K562 (cell line): Measurements from ENCODE around the gene IRAK2. TPM values are rescaled to one million over a fixed set of nuclear protein-coding genes. Genes with fewer than 3 reads are reported as not detected.

ENCODE experiments used
- ARID1B ChIP-seq: fragments of 450-650 bp; IDR thresholded peaks from 2 replicates; pipeline ENCODE4 v1.6.1; 2016; ENCODE audit warnings: antibody characterized with exemption, mild to moderate bottlenecking, inconsistent platforms
- ATF1 ChIP-seq, 2 experiments: fragments of 450-650 bp in 1 of 2; IDR thresholded peaks; 2 replicates each; pipeline ENCODE4 v1.6.1; 2016; ENCODE audit warnings: missing compliant biosample characterization in 1 of 2, missing genetic modification characterization in 1 of 2
- CXXC5 ChIP-seq: fragments of 250-450 bp; sonication (Bioruptor Pico); IDR thresholded peaks from 2 replicates; pipeline ENCODE4 v1.8.0; 2022; ENCODE audit warnings: inconsistent platforms, mild to moderate bottlenecking, moderate library complexity
- GMEB1 ChIP-seq: fragments of 250-450 bp; sonication (Bioruptor Pico); IDR thresholded peaks from 2 replicates; pipeline ENCODE4 v1.4.0; 2020; ENCODE audit warnings: mild to moderate bottlenecking
- GTF2B ChIP-seq: IDR thresholded peaks from 2 replicates; pipeline ENCODE4 v1.6.1; 2011; ENCODE audit not compliant: insufficient read length; ENCODE audit errors: extremely low read depth
- JUNB ChIP-seq: fragments of 450-650 bp; formaldehyde crosslinking; conservative IDR thresholded peaks from 2 replicates; pipeline ENCODE4 v1.4.0; 2020; ENCODE audit warnings: mild to moderate bottlenecking
- NBN ChIP-seq: fragments of 450-650 bp; IDR thresholded peaks from 2 replicates; pipeline ENCODE4 v1.6.1; 2016; ENCODE audit warnings: low read depth, mild to moderate bottlenecking
- NFATC3 ChIP-seq: fragments of 450-650 bp; IDR thresholded peaks from 2 replicates; pipeline ENCODE4 v1.6.1; 2017; ENCODE audit warnings: mild to moderate bottlenecking
- SNAPC5 ChIP-seq: fragments of 250-450 bp; sonication (Bioruptor Pico); IDR thresholded peaks from 2 replicates; pipeline ENCODE4 v1.8.0; 2021; ENCODE audit warnings: moderate library complexity, mild to moderate bottlenecking, inconsistent platforms
- SREBF2 ChIP-seq: sonication (generic); formaldehyde crosslinking; IDR thresholded peaks from 2 replicates; pipeline ENCODE4 v1.4.0; 2020; ENCODE audit warnings: mild to moderate bottlenecking, missing genetic modification reagents
- VEZF1 ChIP-seq: fragments of 200-800 bp; sonication (Bioruptor generic); IDR thresholded peaks from 2 replicates; pipeline ENCODE4 v1.6.1; 2017; ENCODE audit warnings: missing genetic modification characterization, missing compliant biosample characterization
- ZNF124 ChIP-seq: sonication (generic); formaldehyde crosslinking; IDR thresholded peaks from 2 replicates; pipeline ENCODE4 v1.8.1; 2022; ENCODE audit warnings: missing genetic modification reagents
- ZNF592 ChIP-seq: fragments of 450-650 bp; IDR thresholded peaks from 2 replicates; pipeline ENCODE4 v1.6.1; 2017; ENCODE audit warnings: antibody characterized with exemption, mild to moderate bottlenecking
- polyA plus RNA-seq, 8 experiments: library from polyadenylated mRNA; depleted of rRNA in 4 of 8; stranded (reverse) in 5 of 8; unstranded in 3 of 8; fragments of >200 nt; fragmentation: Nextera tagmentation in 2 of 8; fragmentation: Illumina TruSeq in 1 of 8; extraction: Ambion mirVana in 2 of 8; extraction: Trizol in 1 of 8; gene quantifications; 2 replicates each; pipeline versions ENCODE4 v1.2.1 to v1.2.3, GENCODE V29; 2011 to 2014; ENCODE audit warnings: inconsistent platforms in 1 of 8, missing spikeins in 1 of 8
- total RNA-seq, 7 experiments: library from RNA; depleted of rRNA in 6 of 7; stranded (reverse); fragments of >200 nt in 6 of 7; fragmentation: Illumina TruSeq in 2 of 7; extraction: Trizol in 2 of 7; gene quantifications; 2 replicates each; pipeline versions ENCODE4 v1.2.1 to v1.2.3, GENCODE V29; 2011 to 2021; ENCODE audit warnings: low replicate concordance in 1 of 7

The IRAK2 gene
- total and polyA plus RNA-seq, 9 of the 15 experiments (the other 6 are each of a cell fraction or from before 2014, with no cell fraction given) = 0.42 to 4.4 (median 2.7) TPM

GRCh38 chr3:10142707-10143560 is 21.8 kb upstream of the IRAK2 start (continued):
- TF ChIP-seq SNAPC5 (CRISPR knock-in tag) = no peak
- peak; percentile 94 for TF ChIP-seq NFATC3
- no peak for TF ChIP-seq ZNF124
- TF ChIP-seq VEZF1 = no peak
- no peak for TF ChIP-seq SREBF2
- no peak for TF ChIP-seq ATF1 (CRISPR knock-in tag; IDR thresholded peaks at IDR 0.05)
- 0 out of 2 replicates have a peak, but pooled peaks have one; percentile 9 for TF ChIP-seq ATF1 (tag; IDR thresholded peaks at IDR 0.05)
- peak; percentile 76 for TF ChIP-seq CXXC5
- TF ChIP-seq GTF2B = no peak
- no peak for TF ChIP-seq JUNB
- peak; percentile 64 for TF ChIP-seq ARID1B
- no peak for TF ChIP-seq GMEB1 (CRISPR knock-in tag)
- TF ChIP-seq ZNF592 = peak; percentile 20; the same call in 1 of the 2 replicates
- peak; percentile 73; the same call in 1 of the 2 replicates for TF ChIP-seq NBN
